Ovary (tissue), 3 donors: ENCODE measurements around the gene PWWP3B.

Experiments
- CTCF ChIP-seq, 3 donors: fragments of 450-650 bp in 2 of 3; fragments of 200-600 bp in 1 of 3; IDR thresholded peaks; one replicate each; pipeline versions ENCODE4 v1.5.1 to v1.8.0; 2016 to 2022; ENCODE audit warnings: antibody characterized with exemption in 3 of 3, mild to moderate bottlenecking in 1 of 3
- EP300 ChIP-seq: sonication (generic); formaldehyde crosslinking; IDR thresholded peaks from one replicate; pipeline ENCODE4 v1.6.1; 2017; ENCODE audit warnings: antibody characterized with exemption
- POLR2A ChIP-seq: fragments of 450-650 bp; IDR thresholded peaks from one replicate; pipeline ENCODE4 v1.6.1; 2017; ENCODE audit warnings: antibody characterized with exemption, mild to moderate bottlenecking, moderate library complexity
- donor health status: DM: no; HTN: no; CAD: no.

DNA sequence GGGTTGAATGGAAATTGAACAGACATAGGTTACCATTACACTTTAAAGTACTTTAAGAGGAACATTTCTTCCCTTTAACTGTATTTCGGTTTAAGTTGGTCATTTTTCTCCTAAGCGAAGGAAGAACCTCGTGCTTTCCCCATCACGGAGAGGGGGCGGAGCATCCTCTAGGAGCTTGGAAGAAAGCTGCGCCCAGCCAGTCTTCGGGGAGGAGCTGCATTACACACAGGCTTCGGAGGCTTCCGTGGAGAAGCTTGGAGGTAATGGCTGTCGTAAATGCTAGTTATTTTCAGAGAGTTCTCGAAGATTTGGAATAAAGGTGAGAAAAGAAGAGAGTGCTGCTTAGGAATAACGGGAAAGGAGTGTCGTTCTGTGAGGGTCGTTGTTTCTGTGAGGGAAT lies at the start of gene PWWP3B:
- TF ChIP-seq CTCF (IDR thresholded peaks at IDR 0.05) = no peak
- TF ChIP-seq POLR2A = peak; percentile 60
- TF ChIP-seq EP300 = no peak
